NCI-H460 (cell line): ENCODE measurements around the gene JAKMIP2. TPM values are rescaled to one million over a fixed set of nuclear protein-coding genes. Genes with fewer than 3 reads are reported as not detected.

Source experiments
- DNase-seq: peaks from one replicate; pipeline ENCODE4 v3.0.0-alpha.2; 2016; ENCODE audit warnings: low read depth; ENCODE audit errors: extremely low read depth
- total RNA-seq: library from RNA; depleted of rRNA; stranded (reverse); fragments of >200 nt; shearing (Covaris generic); gene quantifications from 2 replicates; pipeline ENCODE4 v1.2.3, GENCODE V29; 2014

Gene JAKMIP2
- total RNA-seq, 1 experiment from 2014 or later: 0.79 TPM

DNA sequence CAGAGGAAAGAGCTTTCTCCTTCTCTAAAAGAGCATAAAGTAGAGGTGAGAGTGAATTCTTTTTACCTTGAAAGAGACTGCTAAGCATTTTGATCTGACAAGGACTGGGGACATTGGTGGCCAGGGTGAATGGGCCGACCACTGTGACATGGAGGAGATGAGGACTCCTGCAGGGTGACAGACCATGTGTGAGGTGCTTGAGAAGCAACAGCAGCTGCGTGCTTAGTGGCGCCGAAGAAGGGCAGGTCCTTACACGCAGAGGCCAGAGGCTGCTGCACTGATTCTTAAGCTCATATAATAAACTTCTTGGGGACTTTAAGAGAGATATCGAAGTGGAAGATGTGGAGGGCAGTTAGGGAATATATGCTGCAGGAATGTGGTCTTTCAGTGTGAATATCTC lies 8.7 kb upstream of the JAKMIP2 start:
- DNase-seq: no peak

DNA sequence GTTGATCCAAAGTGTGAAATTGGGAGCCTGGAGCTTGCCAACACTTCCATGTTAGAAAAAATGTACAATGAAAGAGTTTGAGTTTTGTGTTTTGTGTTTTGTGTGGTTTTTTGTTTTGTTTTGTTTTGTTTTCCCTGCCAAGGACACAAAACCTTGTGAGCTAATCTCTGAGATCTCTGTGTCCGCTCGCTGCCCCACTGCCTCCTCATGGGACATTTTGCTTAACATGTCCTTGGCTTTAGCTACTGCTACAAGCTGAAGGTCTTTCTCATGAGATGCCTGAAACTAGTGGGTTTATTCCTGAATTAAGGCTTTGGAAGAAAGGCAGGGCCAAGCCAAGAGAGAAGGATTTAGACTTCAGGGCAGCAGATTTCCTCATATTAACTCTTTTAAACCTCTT lies 7.3 kb upstream of the JAKMIP2 start:
- no peak for DNase-seq

DNA sequence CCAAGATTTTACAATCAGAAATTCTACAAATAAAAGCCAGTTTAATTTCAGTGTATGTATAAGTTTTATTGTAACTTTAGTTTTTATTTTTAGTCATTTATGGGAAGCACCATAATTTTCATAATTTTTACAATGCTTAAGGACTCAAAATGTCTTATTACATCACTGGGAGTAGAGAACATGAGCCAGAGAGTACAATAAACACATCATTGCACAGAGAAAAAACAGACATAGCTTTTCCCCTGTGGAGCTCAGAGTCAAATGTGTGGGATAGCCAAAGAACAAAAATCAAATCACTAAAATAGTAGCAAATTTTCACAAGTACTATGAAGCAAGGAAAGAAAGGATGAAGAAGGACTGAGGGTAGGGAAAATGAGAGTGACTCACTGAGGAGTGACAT lies 5.5 kb upstream of the JAKMIP2 start:
- no peak for DNase-seq

DNA sequence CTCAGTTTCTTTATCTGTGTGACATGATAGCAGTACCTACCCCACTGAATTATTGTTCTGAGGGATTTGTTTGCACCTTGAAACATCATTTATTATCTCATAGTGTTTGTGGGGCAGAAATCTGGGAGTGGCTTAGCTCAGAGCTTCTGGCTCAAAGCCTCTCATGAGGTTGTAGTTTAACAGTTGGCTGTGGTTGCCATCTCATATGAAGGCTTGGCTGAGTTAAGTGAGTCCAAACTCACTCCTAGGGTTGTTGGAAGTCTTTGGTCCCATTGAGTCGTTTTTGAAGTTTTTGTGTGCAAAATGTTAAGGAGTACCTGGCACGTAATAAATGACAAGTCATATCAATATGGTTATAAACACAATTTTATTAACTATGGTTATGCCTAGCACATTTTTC lies 3.6 kb upstream of the JAKMIP2 start:
- DNase-seq: no peak

DNA sequence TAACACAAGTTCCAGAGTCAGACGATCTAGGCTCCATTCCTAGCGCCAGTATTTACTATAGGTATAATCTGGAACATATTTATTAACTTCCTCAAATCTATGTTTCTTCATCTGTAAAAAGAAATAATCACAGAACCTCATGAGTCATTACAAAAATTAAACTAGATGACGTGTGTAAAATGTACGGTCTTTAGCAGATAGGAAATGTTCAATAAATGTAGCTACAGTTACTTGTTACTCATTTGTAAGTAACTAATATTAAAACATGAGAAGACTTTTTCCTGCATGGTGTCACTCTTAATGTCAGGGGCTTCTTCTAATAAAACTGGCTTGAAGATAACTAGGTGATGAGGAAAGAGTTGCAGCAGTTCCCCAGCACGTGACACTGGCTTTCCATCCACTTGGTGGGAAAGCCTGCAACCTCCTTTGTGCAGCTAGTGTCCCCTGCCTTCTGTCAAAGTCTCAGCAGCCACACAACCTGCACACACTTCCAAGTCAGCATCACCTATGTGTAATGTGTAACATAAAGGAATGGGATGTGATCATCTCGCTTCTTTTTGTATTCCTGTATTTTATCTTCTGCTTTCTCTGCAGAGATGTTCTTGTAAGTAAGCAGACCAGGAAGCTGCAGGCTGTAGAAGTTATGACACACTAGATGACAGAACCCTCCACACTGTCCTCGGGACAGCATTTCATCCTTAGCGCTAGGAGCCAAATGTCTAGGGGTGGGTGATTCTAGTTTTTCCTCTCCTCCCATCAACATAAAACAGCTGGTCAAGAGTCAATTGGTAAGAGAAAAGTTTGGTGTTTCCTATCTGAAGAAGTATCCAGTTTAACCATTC lies 1.8 kb upstream of the JAKMIP2 start:
- DNase-seq: no peak

DNA sequence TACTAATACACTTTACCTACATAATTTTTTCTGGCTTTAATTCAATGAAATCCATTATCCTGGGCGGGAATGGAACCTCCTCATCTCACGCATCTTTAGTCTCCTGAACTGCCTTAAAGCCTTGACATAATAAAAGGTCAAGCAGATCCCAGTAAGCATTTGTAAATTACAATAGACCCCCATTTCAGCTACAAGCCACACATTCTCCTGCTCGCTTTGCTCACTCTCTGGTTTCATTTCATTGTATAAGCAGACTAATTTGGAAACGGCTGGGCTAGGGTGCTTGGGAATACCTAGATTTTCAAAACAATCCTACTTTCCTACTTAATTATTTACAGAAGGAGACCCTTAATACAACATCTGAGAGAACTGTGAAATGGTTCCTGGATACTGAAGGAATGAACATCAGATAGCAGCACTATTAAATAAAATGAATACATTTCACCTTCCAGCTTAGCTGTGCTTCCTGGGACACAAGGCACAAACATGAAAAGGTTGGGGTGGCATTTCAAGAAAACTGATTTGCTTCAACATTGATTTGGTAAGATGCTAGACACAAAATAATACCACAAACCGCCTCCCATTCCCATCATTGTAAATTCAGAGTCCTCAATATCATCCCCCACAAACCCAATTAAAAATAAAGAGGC lies 1.5 kb downstream of the JAKMIP2 start:
- no peak for DNase-seq

DNA sequence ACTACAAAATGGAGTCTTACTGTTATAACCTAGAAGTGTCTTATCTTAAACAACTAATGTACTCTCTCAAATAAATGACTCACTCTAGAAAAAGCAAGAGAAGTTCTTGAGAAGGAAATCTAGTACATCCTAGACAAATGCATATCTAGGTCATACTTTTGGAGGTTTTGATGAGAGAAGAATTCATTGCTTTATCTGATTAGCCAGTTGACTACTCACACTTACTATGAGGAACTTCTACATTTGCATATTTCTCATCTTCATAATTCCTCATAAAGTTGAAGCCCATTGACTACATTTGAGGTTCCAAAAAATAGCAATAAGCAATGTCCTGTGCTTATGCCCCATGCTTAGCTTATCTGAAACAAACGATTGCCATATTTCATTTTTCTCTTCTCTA lies 2.8 kb downstream of the JAKMIP2 start:
- no peak for DNase-seq

DNA sequence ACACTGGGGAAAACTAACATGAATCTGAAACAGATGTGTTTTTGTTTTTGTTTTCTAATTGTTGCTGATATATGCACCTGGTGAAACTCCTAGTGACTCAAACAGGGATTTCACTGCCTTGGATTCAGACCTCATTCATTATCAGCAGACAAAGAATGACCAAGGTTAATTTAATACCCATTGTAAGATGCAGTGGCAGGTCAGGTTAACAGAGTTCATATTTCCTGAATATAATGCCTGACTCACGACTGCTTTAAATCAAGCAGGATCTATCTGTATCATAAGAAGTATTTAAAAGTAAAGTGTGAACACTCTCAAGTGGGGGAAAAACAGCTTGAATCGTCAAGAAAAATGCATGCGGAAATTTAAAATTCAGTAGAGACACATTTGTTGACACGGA lies 5.5 kb downstream of the JAKMIP2 start:
- no peak for DNase-seq

DNA sequence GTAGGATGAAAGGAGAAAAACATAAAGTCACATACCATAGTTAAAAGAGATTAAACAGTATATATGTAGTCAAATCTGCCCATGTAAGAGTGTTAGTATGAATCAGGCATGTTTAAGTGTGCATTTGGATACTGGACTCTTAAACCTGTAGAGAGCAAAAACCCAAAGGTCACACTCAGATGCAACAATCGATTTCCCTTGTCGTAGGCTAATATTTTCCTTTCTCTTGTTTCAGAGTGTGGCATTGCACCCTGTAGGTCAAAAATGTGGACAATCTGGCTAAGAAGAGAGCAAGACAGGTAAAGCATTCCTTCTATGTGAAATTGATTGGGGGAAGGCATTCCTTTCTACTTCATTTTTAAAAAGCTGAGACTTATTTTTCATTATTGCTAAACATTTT lies 8.9 kb downstream of the JAKMIP2 start:
- no peak for DNase-seq

DNA sequence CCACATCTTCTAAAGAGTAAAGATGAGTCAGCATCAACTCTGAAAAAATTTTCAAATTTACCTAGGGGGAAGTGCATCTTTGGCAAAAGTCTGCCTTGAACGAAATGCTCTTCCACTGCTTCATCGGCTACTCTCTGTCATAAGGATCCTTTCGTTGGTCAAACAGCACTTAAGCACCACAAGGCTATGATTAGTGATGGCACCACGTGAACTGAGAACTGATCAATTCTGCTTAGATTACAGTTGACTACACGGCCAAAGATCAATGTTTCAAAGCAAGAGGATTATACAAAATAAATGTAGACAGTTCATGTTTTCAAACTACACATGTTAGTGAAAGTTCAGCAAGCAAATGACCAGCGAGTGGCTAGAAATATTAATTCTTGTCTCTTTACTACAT lies 9.4 kb downstream of the JAKMIP2 start:
- no peak for DNase-seq

DNA sequence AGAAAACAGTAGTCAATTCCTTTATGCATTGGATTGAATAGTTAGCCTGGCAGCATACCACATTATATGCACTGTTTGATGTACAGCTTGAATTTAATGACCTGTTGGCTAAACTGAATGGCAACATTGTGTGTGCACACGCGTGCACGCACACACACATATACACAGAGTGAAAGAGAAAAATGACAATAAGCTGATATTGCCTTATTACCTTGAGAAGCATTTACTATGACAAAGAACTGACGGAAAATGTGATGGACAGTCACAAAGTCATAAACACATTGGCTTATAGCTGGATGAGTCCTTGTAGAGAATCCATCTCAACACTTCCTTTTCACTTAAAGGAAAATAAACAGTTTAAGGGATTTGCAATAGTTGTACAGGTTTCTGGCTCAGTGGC lies 15.5 kb downstream of the JAKMIP2 start:
- no peak for DNase-seq

DNA sequence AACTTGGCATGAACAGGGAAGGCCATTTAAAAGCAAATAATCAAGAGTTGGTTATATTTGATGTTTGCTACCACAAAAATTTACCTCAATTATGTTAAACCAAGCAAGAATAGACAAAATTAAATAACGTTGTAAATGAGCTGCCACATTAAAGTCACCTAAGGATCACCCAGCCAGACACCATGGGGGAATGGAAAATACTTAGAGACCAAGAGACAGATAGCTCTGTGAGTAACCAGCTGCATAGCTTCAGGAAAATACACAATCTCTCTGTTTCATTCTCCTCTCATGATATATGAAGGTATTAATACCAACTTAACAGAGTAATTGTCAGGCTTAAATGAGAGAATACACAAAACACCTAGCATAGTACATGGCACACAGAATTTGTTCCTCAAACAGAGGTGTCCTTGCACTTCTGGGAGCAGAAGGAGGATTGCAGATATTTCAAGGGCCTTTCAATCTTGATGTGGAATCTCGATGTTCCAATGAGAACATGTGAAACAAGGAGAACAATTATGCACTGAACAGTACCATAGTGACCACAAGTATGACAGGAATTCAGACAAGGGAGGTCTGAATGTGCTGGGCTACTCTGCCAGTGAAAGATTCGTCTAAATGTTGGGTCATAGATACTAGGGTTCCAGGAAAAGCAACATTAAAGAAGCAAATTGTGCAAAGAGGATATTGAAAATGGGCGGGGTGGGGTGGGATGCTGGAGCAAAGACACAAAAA lies 18.6 kb downstream of the JAKMIP2 start:
- no peak for DNase-seq

DNA sequence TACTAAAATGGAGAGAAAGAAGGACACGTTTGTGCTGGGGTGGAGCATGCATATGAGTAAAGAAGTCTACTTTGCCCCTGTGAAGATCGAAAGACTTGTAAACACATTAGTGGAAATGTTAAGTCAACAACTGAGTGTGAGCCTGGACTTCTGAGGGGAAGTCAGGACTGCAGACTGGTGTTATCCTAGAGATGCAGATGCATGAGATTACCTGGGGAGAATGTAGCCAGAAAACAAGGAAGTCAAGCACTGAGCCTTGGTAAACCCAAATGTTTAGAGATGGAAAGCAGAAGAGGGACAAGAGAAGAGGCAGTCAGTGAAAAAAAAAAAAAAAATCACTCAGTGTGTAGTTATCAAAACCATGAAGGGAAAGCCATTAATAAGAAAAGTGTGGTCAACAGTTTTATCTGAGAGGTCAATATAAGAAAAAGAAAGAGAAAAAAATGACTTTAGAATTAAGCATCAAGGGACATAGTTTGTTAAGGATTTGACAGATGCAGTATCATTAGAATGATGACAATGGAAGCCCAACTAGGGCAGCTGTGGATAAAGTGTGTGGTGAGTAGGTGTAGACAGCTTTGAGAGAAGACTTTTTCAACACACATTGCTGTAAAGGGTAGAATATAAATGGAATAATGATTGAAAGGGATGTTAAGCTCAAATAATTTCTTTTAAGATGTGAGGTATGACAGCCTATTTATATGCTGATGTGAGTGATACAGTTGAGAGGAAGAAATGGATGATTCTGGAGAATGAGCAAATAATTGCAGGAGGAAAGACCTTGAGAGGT lies 22.2 kb downstream of the JAKMIP2 start:
- no peak for DNase-seq

DNA sequence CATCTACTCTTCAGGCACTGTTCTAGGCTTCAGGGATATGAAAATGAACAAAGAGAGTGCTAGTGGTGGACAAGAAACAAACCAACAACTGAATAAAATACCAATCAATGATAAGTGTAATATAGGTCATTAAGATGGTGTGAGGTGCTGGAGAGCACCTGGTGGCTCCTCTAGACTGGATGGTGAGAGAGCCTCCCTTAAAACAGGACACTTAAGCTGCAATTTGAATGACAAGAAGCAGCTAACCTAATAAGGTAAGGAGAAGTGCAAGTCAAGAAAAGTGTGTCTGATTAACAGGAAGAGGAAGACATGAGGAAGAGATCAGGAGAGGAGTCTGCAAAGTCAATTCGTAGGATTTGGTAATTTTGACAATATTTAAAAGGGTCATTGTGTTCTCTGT lies 23.1 kb downstream of the JAKMIP2 start:
- no peak for DNase-seq

DNA sequence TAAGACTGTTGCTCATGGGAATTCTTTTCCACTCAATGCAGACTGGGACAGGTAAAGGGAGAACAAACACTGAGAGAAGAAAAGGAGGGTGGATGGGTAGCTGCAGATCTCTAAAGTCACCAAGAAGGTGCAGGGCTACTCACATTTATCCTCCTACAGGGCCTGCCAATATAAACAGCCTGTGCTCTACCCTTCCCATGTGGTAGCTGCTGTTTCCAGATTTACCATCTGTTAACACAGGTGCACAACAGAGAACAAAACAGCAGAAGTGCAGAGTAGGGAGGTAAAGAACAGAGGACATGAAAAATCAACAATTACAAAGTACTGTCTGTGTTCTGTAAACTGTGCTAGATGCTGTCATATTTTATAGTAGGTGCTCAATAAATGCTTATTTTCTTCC lies 26.0 kb downstream of the JAKMIP2 start:
- no peak for DNase-seq

DNA sequence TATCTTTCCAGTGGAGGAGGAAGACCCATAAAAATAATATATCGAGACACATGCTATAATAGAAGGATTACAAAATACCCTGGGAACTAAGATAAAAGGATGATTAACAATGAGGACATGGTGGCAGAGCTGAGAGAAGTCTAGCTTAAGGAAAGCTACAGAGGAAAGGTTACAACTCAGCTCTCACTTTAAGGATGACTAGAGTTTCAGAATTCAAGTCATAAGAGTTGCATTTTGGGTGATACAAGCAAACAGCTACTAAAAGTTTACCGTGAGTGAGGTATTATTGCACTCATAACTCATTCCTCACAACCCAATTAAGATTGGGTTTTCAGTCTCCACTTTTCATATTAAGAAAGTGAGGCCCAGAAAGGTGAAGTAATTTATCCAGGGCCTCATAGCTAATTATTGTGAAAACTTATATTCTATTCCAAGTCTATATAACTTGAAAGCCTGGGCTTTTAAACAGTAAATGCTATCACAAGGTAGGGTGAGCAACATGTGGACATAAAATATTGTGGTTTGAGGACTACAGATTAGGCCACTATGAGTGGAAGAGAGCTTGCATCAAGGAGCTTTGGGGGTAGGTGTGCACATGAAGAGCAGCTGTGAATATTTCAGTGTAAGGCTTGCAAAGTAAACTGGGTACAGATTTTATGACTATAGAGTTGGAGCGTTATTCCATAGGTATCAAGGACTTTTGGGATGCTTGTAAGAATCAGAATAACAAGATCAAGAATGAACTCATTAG lies 28.0 kb downstream of the JAKMIP2 start:
- DNase-seq: no peak

DNA sequence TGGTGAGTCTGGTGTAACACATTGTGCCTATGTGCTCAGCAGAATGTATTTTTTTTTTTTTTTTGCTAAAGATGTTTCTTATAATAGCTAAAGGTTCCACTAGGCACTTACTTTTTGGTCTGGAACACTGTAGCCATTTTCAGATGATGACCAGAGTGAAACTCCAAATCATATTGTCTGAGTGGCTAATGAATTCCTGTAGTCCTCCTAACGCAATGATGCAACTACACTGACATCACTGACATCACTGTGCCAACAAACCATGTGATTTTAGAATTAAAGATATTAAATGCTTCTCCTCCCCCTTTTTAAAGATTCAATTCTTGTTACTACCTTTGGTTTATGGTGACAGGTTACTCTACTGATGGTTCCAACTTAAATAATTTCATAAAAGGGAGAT lies 28.8 kb downstream of the JAKMIP2 start:
- DNase-seq: peak; percentile 18

DNA sequence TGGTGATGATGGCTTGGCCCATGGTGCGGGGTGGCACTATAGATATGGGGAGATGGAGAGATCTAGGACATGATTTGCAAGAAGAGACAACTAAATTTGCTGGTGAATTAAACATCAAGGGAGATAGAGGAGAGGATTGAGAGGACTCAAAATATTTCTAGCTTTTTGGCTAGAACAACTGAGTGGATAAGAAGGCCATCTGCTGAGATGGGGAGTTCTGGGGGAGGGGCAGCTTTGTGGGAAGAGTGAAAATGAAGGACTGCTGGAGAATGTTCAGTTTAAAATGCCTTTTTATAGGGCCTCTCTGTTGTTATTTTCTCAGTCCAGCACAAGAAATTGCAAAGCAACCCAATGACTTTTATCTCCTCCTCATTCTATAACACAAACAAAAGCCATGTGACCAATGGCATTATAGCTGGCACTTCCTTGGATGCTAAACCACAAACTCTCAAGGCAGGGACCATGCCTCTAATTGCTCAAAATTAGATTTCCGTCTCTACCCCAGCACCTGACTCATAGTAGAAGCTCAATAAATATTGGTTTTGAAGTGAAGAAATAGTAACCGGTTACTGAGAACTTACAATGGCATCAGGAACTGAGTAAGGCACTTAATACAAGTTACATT lies 29.8 kb downstream of the JAKMIP2 start:
- no peak for DNase-seq

DNA sequence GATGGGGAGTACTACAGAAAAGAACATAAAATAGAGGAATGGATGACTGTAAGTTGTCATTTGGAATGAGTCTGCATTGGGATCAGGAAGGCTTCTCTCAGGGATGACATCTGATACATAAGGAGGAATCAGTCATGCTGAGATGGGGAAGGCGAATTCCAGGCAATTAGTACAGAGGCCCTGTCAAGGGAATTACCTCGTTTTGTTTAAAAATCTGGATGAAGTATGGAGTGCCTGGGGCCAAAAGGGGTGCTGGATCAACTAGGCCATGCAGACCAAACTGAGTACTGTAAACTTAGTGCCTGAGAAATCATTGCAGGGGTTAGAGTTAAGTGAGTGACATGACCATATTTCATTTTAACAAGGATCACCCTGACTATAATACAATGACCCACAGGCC lies 30.5 kb downstream of the JAKMIP2 start:
- DNase-seq: no peak
